ENCODE measurements around the gene IFNB1.

GRCh38 chr9:21097817-21098216 lies 20.1 kb upstream of the IFNB1 start:
- no peak for TF ChIP-seq CTCF (IDR thresholded peaks at IDR 0.05)
- no peak for TF ChIP-seq POLR2AphosphoS5 (IDR thresholded peaks at IDR 0.05)
